Activated gamma-delta T cell treated with anti-CD3 and anti-CD28 coated beads, Interleukin-2, amount 50 U/mL, for 16 hours (primary cell): ENCODE data around the gene RGCC.
"Not testable (repeated sequence)": the region's sequence is repeated elsewhere in the genome, so short reads cannot be mapped to it uniquely, and the experiment has no call there.

ENCODE experiments used
- DNase-seq: peaks from one replicate; pipeline ENCODE4 v3.0.0-alpha.2; 2020; ENCODE audit warnings: low read depth

RGCC gene

DNA sequence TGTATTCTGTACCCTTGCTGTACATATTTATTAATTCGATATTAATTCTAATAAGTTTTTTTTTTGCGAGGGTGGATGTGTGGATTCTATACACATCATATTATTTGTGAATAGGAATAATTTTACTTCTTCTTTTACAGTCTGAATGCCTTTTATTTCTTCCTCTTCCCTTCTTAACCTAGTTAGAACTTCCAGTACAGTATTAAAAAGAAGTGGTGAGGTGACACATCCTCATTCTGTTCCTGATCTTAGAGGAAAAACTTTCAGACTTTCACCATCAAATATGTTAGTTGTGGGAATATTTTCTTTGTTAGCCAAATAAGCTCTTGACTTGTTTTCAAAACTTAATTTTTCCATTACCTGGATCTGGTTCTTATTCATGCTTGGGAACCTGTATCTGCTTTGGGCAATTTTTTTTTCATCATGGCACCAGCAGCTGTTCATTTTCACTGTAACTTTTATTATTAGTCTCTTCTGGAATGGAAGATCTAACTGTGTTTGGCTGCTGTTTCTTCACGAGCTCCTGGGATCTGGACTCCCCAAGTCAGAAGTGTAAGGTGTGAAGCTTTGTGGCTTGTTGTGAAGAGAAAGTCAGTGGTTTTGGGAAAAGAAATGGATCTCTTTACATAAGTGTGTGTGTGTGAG is 33.1 kb downstream of the RGCC start:
- DNase-seq, result no peak

GRCh38 chr13:41491436-41491835 is 34.1 kb downstream of the RGCC start:
- DNase-seq, result no peak

- DNase-seq, result no peak
Observed at GRCh38 chr13:41492432-41493260, 35.3 kb downstream of the RGCC start.

DNA sequence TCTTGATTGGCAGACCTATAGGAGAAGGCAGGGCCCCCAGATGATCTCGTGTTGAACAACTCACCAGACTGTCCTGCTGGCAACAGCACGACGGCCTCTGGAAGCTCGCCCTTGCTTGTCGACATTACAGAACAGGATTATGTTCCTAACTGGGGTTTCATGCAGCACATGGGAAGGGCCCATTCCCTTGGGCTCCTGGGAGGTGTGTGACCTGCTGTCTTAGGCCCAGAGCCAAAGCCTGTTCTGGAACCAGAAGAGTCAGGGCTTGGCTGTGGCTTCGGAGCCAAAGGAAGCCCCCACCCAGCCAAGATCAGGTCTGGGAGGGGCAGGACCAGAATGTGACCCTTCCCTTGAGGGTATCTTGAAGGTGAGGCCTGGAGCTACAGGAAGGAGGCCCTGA is 36.9 kb downstream of the RGCC start:
- DNase-seq, result no peak

GRCh38 chr13:41495044-41495443 is 37.7 kb downstream of the RGCC start:
- no peak for DNase-seq

GRCh38 chr13:41496420-41497234 is 39.3 kb downstream of the RGCC start:
- DNase-seq, result no peak

- no peak for DNase-seq
Observed at GRCh38 chr13:41497436-41497835, 40.1 kb downstream of the RGCC start.

GRCh38 chr13:41499452-41499851 is 42.1 kb downstream of the RGCC start:
- no peak for DNase-seq

- no peak for DNase-seq
Observed at GRCh38 chr13:41500511-41500910, 43.2 kb downstream of the RGCC start.

DNA sequence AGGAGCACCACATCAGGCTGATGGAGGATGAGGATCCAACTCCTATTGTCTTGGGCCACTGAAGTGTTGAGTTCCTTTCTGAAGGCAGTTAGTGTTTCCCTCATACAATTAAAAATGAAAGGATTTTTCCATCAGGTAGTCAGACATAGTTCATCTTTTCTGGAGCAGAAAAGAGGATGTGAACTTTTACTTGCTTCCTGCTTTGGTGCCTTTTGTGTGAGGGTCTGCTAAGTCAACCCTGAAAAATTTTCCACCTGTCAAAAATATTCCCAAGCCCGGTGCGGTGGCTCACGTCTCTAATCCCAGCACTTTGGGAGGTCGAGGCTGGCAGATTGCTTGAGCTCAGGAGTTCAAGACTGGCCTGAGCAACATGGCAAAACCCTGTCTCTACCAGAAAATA is 43.9 kb downstream of the RGCC start:
- DNase-seq, result no peak

GRCh38 chr13:41502031-41502430 is 44.7 kb downstream of the RGCC start:
- no peak for DNase-seq

DNA sequence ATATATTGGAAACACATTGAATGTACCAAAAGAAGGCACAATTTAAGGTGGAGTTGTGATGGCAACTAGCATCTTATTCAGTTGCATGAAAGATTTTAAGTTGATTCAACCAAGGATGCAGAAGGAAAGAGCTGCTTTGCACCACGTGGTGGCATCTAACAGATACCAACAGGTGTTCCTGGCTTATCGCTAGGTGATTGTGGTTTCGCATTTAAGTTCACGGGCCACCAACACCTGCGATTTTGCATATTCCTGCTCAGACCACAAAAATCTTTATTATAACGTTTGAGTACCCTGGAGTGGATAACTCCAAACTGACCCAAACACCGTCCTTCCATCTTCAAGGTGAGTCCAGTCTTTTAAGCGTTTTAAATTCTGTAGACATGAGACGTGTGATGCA is 45.3 kb downstream of the RGCC start:
- DNase-seq, result no peak

DNA sequence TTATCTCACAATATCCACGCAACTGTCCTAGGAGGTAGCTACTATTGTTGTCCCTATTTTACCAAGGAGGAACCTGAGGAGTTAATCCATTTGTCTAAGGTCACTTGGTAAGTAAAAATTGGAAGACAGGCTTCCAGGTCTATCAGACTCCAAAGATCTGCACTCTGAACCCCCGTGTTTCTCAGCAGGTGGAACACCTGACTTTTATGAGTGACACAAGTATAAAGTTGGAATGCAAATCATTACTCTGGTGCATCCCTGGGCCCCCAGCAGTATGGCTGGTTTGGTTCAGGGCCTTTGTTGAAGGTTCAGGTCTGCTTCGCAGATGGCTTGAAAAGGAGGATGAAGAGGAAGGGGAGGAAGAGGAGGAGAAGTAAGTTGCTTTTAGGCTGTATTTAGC is 46.0 kb downstream of the RGCC start:
- DNase-seq, result no peak

DNA sequence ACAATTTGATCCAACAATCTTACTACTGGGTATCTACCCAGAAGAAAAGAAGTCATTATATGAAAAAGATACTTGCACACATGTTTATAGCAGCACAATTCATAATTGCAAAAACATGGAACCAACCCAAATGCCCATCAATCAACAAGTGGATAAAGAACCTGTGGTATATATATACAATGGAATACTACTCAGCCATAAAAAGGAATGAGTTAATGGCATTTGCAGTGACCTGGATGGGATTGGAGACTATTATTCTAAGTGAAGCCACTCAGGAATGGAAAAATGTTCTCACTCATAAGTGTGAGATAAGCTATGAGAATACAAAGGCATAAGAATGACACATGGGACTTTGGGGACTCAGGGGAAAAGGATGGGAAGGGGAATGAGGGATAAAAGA is 47.3 kb downstream of the RGCC start:
- DNase-seq, result not testable (repeated sequence)

GRCh38 chr13:41505209-41505835 is 48.0 kb downstream of the RGCC start:
- DNase-seq, result no peak

GRCh38 chr13:41506312-41506711 is 49.0 kb downstream of the RGCC start:
- DNase-seq, result no peak

DNA sequence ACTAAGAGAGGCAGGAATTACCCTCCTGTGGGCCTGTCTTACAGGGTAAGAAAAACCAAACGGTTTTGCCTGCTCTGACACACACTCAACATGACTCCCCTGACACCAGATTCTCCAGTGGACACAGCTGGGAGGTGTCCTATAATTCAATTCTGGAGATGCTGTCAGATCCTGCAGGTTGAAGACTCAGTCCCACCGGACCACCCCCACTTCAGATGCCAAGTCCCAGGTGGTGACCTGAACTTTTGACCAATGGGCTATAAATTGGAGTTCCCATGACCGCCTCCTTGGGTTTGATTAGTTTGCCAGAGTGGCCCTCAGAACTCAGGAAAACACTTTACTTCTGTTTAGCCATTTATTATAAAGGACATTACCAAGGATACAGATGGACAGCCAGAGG is 52.6 kb downstream of the RGCC start:
- no peak for DNase-seq

DNA sequence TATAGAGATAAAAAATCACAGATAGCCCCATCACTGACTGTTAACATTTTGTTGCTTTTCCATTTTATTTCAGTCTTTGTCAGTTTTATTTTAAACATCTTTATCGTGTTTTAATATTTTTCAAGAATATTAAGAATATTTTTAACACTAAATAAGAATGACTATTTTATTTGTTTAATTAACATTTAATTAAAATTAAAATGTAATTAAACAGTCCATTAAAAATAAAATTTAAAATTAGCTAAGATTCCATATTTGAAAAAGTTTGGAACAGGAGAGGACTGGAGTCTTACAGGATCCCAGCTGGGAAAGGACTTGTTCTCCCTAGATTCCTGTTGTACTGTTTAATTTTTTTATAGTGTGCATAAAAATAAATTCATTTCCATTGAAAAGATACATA is 54.5 kb downstream of the RGCC start:
- DNase-seq, result no peak

DNA sequence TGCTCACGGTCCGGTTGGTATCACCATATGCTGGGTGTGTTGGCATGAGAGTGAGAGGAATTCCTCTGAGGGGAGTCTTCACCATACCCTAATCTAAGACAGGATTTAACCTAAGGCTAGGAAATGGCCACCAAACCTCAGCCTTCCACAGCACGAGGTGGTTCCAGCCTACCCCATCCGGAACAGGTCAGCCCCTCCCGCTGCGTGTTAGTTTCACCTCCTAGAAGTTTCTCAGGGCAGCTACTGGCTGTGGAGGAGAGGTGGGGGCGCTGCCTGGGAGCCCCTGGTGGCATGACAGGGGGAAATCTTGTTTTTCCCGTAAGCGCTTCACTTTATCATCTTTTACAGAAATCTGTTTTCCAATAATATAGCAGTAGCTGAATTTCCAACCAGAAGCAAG is 55.1 kb downstream of the RGCC start:
- DNase-seq, result no peak

DNA sequence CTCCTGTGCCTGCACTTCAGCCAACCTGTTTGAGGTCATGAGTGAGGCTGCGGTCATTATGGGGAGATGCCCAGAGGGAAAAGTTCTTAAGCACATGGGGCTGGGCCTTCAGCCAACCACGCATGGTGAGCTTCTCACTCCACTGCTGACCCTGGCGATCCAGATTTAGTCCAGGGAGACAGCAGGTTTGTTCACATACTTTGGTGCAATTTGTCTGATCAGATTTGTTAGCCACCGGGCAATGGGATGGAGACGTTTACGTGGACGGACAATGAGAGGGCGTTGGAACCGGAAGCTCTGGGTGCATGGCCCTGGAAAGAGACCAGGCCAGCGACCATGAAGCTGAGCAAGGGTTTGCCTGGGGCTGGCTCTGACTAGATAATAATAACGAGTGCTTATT is 56.2 kb downstream of the RGCC start:
- no peak for DNase-seq

DNA sequence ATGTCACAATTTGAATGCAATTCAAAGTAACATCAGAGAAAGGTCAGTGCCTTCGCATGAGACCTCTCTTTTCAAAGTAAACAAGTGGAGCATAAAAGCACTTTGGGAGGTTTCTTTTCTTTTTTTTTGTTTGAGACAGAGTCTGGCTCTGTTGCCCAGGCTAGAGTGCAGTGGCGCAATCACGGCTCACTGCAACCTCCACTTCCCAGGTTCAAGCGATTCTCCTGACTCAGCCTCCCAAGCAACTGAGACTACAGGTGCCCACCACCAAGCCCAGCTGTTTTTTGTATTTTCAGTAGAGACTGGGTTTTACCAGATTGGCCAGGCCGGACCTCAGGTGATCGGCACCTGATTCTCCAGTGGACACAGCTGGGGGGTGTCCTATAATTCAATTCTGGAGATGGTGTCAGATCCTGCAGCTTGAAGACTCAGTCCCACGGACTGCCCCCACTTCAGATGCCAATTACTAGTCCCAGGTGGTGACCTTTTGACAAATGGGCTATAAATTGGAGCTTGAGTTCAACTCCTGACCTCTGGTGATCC is 57.6 kb downstream of the RGCC start:
- no peak for DNase-seq

DNA sequence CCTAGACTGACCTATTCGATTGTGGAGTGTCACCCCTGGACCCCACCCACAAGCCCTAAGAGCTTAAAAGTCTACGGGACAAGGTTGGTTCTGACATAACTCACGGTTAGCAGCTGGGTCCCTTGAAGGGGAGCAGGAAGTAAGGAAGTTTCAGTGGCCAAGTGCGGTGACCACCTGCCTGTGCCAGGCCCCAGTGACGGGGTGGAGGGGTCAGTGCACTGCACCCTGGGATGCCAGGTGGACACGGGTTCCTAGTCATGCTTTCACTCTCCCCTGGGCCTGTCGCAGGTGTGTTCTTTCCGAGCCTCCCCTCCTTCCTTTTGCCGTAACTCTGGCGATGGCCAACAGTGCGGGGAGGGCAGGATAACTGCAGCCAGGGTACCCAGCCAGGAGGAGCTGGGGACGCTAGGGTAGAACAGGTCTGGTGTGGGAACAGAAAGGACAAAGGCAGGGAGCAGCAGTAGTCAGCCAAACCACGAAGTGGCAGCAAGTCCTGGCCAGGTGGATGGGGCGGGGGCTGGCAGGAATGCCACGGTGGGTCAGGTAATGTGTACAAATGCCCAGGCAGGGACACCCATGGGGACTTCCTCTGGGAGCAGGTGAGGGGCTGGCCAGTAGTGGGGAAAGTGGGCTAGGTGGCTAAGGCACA is 58.3 kb downstream of the RGCC start:
- no peak for DNase-seq
